K562 (cell line): ENCODE measurements around the gene ELOVL5. TPM values are rescaled to one million over a fixed set of nuclear protein-coding genes. Genes with fewer than 3 reads are reported as not detected.

Experiments
- ATAC-seq: fragments of 200-7000 bp; cut with Tn5 transposase; 3 replicates; pipeline ENCODE4 v1.9.1; 2020; ENCODE audit warnings: moderate library complexity
- BruUV-seq: library from RNA; stranded (reverse); fragments of 400-500 nt; replicated peaks from 2 replicates; lab custom pipeline; 2021; lab: Mats Ljungman, UMichigan
- CTCF ChIA-PET: fragments of 300-600 bp; formaldehyde crosslinking; extraction: SDS; loops from one replicate; lab custom pipeline; 2021; ENCODE audit warnings: low intra/inter-chr PET ratio; lab: Yijun Ruan, JAX
- POLR2A ChIA-PET: fragments of 300-600, 350-650 bp; sonication (Branson Sonifier 250); formaldehyde crosslinking; extraction: SDS; loops from one replicate; lab custom pipeline; 2021; ENCODE audit warnings: antibody characterized with exemption, inconsistent platforms; lab: Yijun Ruan, JAX
- DNase-seq, 4 experiments: peaks; one replicate each; pipeline versions ENCODE4 v3.0.0 to v3.0.0-alpha.2; 2011 to 2018; ENCODE audit warnings: low spot score in 3 of 4, mixed read lengths in 3 of 4; ENCODE audit errors: extremely low read depth in 1 of 4
- FAIRE-seq: peaks from 2 replicates; lab custom pipeline; 2011; peaks lifted over from hg19 to GRCh38; lab: Jason Lieb, UNC
- H2AFZ ChIP-seq: 2 replicates; pipeline ENCODE4 v1.6.0; 2011; ENCODE audit warnings: low read depth, low read length, control low read depth, inconsistent platforms
- H3K27ac ChIP-seq: fragments of 200-600 bp; 3 replicates; pipeline ENCODE4 v1.8.0; 2011; ENCODE audit warnings: low read depth, mild to moderate bottlenecking, control low read depth, inconsistent platforms, low read length, moderate library complexity, mixed read lengths; ENCODE audit errors: extremely low read depth
- H3K27me3 ChIP-seq, 2 experiments: fragments of 300-600 bp in 1 of 2; 2 replicates in 1 of 2; 3 replicates in 1 of 2; pipeline versions ENCODE4 v1.6.0 to v1.8.0; 2011; ENCODE audit warnings: inconsistent platforms in 2 of 2, low read length in 2 of 2, mild to moderate bottlenecking in 1 of 2, mixed read lengths in 1 of 2, moderate library complexity in 1 of 2; ENCODE audit not compliant: control insufficient read depth in 2 of 2, insufficient read depth in 2 of 2
- H3K36me3 ChIP-seq: fragments of 300-600 bp; 3 replicates; pipeline ENCODE4 v1.8.0; 2011; ENCODE audit warnings: mild to moderate bottlenecking, low read length, inconsistent platforms; ENCODE audit not compliant: control insufficient read depth, insufficient read depth
- H3K4me1 ChIP-seq, 2 experiments: fragments of 200-600 bp in 1 of 2; replicated peaks in 1 of 2; 2 replicates in 1 of 2; 3 replicates in 1 of 2; pipeline versions ENCODE4 v1.5.1 to v1.8.0; 2011; ENCODE audit warnings: inconsistent platforms in 2 of 2, low read length in 2 of 2, mild to moderate bottlenecking in 1 of 2, mixed read lengths in 1 of 2, moderate library complexity in 1 of 2; ENCODE audit not compliant: control insufficient read depth in 2 of 2, insufficient read depth in 2 of 2
- H3K4me2 ChIP-seq: 2 replicates; pipeline ENCODE4 v1.6.1; 2011; ENCODE audit warnings: low read length, control low read depth, inconsistent platforms, mixed read lengths; ENCODE audit not compliant: insufficient read depth
- H3K4me3 ChIP-seq: fragments of 200-600 bp; sonication (generic), shearing (Covaris generic); 2 replicates; pipeline ENCODE4 v1.5.1; 2016; ENCODE audit warnings: control low read depth, inconsistent platforms
- H3K79me2 ChIP-seq: fragments of 200-600 bp; 3 replicates; pipeline ENCODE4 v1.8.0; 2011; ENCODE audit warnings: low read length, inconsistent platforms; ENCODE audit not compliant: control insufficient read depth, insufficient read depth
- H3K9ac ChIP-seq, 2 experiments: 2 replicates each; pipeline versions ENCODE4 v1.6.0 to v1.6.1; 2011; ENCODE audit warnings: low read depth in 2 of 2, low read length in 2 of 2, control low read depth in 1 of 2, inconsistent platforms in 1 of 2, mild to moderate bottlenecking in 1 of 2, mixed read lengths in 1 of 2; ENCODE audit not compliant: insufficient read depth in 1 of 2
- H3K9me1 ChIP-seq: one replicate; pipeline ENCODE4 v1.6.0; 2011; ENCODE audit warnings: inconsistent platforms, mild to moderate bottlenecking, low read length, moderate library complexity; ENCODE audit not compliant: control insufficient read depth, insufficient read depth
- H3K9me3 ChIP-seq: replicated peaks from 2 replicates; pipeline ENCODE4 v1.5.1; 2011; ENCODE audit warnings: low read depth, low read length, inconsistent platforms; ENCODE audit not compliant: control insufficient read depth, insufficient read depth
- H4K20me1 ChIP-seq: replicated peaks from 2 replicates; pipeline ENCODE4 v1.6.1; 2011; ENCODE audit warnings: low read length, inconsistent platforms, mixed read lengths; ENCODE audit not compliant: control insufficient read depth, insufficient read depth
- ADNP ChIP-seq: fragments of 200-800 bp; sonication (Bioruptor generic); IDR thresholded peaks from 2 replicates; pipeline ENCODE4 v1.6.1; 2016; ENCODE audit warnings: missing genetic modification characterization, missing compliant biosample characterization
- CREM ChIP-seq: IDR thresholded peaks from 2 replicates; pipeline ENCODE4 v1.6.1; 2014; ENCODE audit warnings: antibody characterized with exemption, low read depth
- FOXA3 ChIP-seq, 2 experiments: fragments of 450-650 bp in 1 of 2; sonication (generic) in 1 of 2; formaldehyde crosslinking; IDR thresholded peaks in 1 of 2; conservative IDR thresholded peaks in 1 of 2; 2 replicates each; pipeline versions ENCODE4 v1.4.0 to v1.8.0; 2020 to 2022; ENCODE audit warnings: mild to moderate bottlenecking in 2 of 2, missing genetic modification reagents in 1 of 2
- FOXO4 ChIP-seq: fragments of 450-650 bp; formaldehyde crosslinking; IDR thresholded peaks from 2 replicates; pipeline ENCODE4 v1.4.0; 2020; ENCODE audit warnings: mild to moderate bottlenecking, moderate library complexity
- HMG20A ChIP-seq: fragments of 450-650 bp; formaldehyde crosslinking; conservative IDR thresholded peaks from 2 replicates; pipeline ENCODE4 v1.4.0; 2020; ENCODE audit warnings: mild to moderate bottlenecking, mixed read lengths
- RREB1 ChIP-seq: fragments of 250-450 bp; sonication (Bioruptor Pico); IDR thresholded peaks from 2 replicates; pipeline ENCODE4 v1.4.0; 2020
- YY1 ChIP-seq, 3 experiments: IDR thresholded peaks; 2 replicates each; pipeline ENCODE4 v1.6.1; 2011; ENCODE audit warnings: low read length in 2 of 3, mild to moderate bottlenecking in 2 of 3, moderate library complexity in 2 of 3, borderline replicate concordance in 1 of 3, control low read depth in 1 of 3, low read depth in 1 of 3; ENCODE audit not compliant: insufficient read depth in 3 of 3, insufficient replicate concordance in 2 of 3, control insufficient read depth in 1 of 3, insufficient read length in 1 of 3; ENCODE audit errors: extremely low read depth in 1 of 3
- ZNF140 ChIP-seq: fragments of 250-450 bp; sonication (Bioruptor Pico); IDR thresholded peaks from 2 replicates; pipeline ENCODE4 v1.8.0; 2021; ENCODE audit warnings: moderate library complexity, mild to moderate bottlenecking, inconsistent platforms
- ZNF395 ChIP-seq: fragments of 200-800 bp; sonication (Bioruptor generic); IDR thresholded peaks from 2 replicates; pipeline ENCODE4 v1.6.1; 2017; ENCODE audit warnings: missing genetic modification characterization, missing compliant biosample characterization
- ZNF764 ChIP-seq: fragments of 250-450 bp; sonication (Bioruptor Pico); IDR thresholded peaks from 2 replicates; pipeline ENCODE4 v1.4.0; 2020; ENCODE audit warnings: low read depth, mild to moderate bottlenecking, moderate library complexity
- WGBS: fragments of 100-300 bp; shearing (Covaris generic); methylation state at CpG from one replicate; pipeline ENCODE4 v1.1.6; 2016; ENCODE audit warnings: low coverage, mixed read lengths; ENCODE audit not compliant: insufficient coverage; ENCODE audit errors: missing lambda C conversion rate; 5-methylcytosine and 5-hydroxymethylcytosine counted together
- in situ Hi-C: fragments of 300-500 bp; cut with MboI; formaldehyde crosslinking; loops from 4 replicates; pipeline ENCODE4 v1.15.0; 2018; ENCODE audit warnings: inconsistent platforms, mixed read lengths
- intact Hi-C: fragments of 100-400 bp; cut with micrococcal nuclease; formaldehyde crosslinking; loops from 2 replicates; pipeline ENCODE4 v1.14.2; 2022
- polyA plus RNA-seq, 8 experiments: library from polyadenylated mRNA; depleted of rRNA in 4 of 8; stranded (reverse) in 5 of 8; unstranded in 3 of 8; fragments of >200 nt; fragmentation: Nextera tagmentation in 2 of 8; fragmentation: Illumina TruSeq in 1 of 8; extraction: Ambion mirVana in 2 of 8; extraction: Trizol in 1 of 8; gene quantifications; 2 replicates each; pipeline versions ENCODE4 v1.2.1 to v1.2.3, GENCODE V29; 2011 to 2014; ENCODE audit warnings: inconsistent platforms in 1 of 8, missing spikeins in 1 of 8
- total RNA-seq, 7 experiments: library from RNA; depleted of rRNA in 6 of 7; stranded (reverse); fragments of >200 nt in 6 of 7; fragmentation: Illumina TruSeq in 2 of 7; extraction: Trizol in 2 of 7; gene quantifications; 2 replicates each; pipeline versions ENCODE4 v1.2.1 to v1.2.3, GENCODE V29; 2011 to 2021; ENCODE audit warnings: low replicate concordance in 1 of 7
- TF ChIP-seq, protein P1 (sequence below): fragments of 250-450 bp; sonication (Bioruptor Pico); IDR thresholded peaks from 2 replicates; pipeline ENCODE4 v1.8.0; 2022; ENCODE audit warnings: moderate library complexity, mild to moderate bottlenecking, inconsistent platforms

The ELOVL5 gene
- total and polyA plus RNA-seq, 9 of the 15 experiments (the other 6 are each of a cell fraction or from before 2014, with no cell fraction given), result 70.6 to 245 (median 132) TPM

GRCh38 chr6:53264337-53264736 lies 84.4 kb downstream of the ELOVL5 start:
- CTCF ChIA-PET, result no interaction called here
- Histone ChIP-seq H3K27me3 (no peaks in the 10 kb centered on the region), H3K36me3 (peaks cover 97% of the 10 kb centered on the region), H3K9ac (no peak overlapping the region), H3K9me3 (no peaks in the 10 kb centered on the region), H3K4me1 (no peaks in the 10 kb centered on the region), H4K20me1 (no peaks in the 10 kb centered on the region), H3K9me1 (no peaks in the 10 kb centered on the region), H3K4me3 (no peak overlapping the region), H3K27ac (no peak overlapping the region), H3K4me2 (no peak overlapping the region), H3K79me2 (no peaks in the 10 kb centered on the region), H2AFZ (no peak overlapping the region)
- POLR2A ChIA-PET, result interaction anchor here (0.6 to 1.2 kb wide), 2 partner anchors 10 to 124 kb away, joined by 3 read pairs; no protein-coding TSS in a partner anchor
- in situ Hi-C loops, result no loop called here
- ATAC-seq, result no peak; the same call in 2 of the 3 replicates
- BruUV-seq, result no TSS peak
- 97% methylated on average over 3 of the region's 3 CpGs for WGBS
- FAIRE-seq, result no peak
- DNase-seq, result no peak
- intact Hi-C loops, result no loop called here
- TF ChIP-seq ADNP (tag) (no peak), ZNF395 (CRISPR knock-in tag) (no peak), FOXA3 (CRISPR knock-in tag; conservative IDR thresholded peaks at IDR 0.05 in 1 of 2, IDR thresholded peaks at IDR 0.05 in 1 of 2) (no peak), CREM (no peak), ZNF140 (CRISPR knock-in tag) (no peak), RREB1 (no peak), HMG20A (CRISPR knock-in tag) (no peak), FOXO4 (CRISPR knock-in tag) (no peak), ZNF764 (CRISPR knock-in tag) (no peak), YY1 (IDR thresholded peaks at IDR 0.05; ENCODE audit: borderline replicate concordance in 1 of 3, control insufficient read depth in 1 of 3, extremely low read depth in 1 of 3, insufficient read depth in 3 of 3, insufficient read length in 1 of 3, insufficient replicate concordance in 2 of 3, low read depth in 1 of 3, low read length in 2 of 3) (no peak)
- TF ChIP-seq, protein P1, sequence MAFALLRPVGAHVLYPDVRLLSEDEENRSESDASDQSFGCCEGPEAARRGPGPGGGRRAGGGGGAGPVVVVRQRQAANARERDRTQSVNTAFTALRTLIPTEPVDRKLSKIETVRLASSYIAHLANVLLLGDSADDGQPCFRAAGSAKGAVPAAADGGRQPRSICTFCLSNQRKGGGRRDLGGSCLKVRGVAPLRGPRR (CRISPR knock-in tag), result no peak
